A549 treated with AZD9567 at 1 μM for 4 hours (cell line): ENCODE data around the gene INKA1. TPM values are rescaled to one million over a fixed set of nuclear protein-coding genes. Genes with fewer than 3 reads are reported as not detected.

Experiments used
- total RNA-seq: library from RNA; stranded (reverse); fragments of 200-300 nt; extraction: Qiagen RNA extraction; gene quantifications from 5 replicates; pipeline ENCODE4 v1.2.3, GENCODE V29; 2022; ENCODE audit not compliant: insufficient read depth

The INKA1 gene
- total RNA-seq: 2.2 to 3.2 TPM (median 2.7 TPM) in 5 replicates

DNA sequence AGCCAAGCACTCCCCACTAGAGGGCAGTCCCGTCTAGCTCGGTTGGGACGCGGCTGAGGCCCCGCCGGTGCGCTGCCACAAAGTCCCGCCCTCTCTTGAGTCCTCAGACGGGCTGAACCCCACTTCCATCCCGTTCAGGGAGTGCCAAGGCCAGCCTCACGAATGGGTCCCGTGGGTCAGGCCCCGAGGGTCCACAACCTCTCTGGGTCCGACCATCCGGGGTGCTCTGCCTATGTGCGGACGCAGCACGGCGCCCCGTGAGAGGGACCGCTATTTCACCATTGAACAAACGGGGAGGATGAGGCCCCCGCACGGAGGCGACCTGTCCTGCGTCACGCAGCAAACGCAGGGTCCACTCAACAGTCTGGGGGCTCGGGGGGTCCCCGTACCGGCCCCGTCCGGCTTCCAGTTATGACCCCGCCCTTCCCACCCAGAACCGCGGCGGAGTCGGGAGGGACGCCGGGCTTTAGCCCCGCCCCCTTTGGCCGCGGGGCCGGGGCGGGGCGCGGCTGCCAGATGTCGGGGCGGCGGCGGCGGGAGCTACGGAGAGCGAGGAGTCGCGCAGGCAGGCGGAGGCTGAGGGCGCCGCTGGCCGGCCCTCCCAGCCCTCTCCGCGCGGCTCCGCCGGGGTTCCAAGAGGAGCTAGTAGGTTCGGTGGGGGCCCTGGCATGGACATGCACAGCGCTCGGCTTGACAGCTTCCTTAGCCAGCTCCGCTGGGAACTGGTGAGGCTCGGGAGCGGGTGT, at the start of gene INKA1:
Gene INKA1 (plus strand): TSS at position 543 of the 746 bp plus-strand sequence. CDS start 132 bp downstream, at position 675.

DNA sequence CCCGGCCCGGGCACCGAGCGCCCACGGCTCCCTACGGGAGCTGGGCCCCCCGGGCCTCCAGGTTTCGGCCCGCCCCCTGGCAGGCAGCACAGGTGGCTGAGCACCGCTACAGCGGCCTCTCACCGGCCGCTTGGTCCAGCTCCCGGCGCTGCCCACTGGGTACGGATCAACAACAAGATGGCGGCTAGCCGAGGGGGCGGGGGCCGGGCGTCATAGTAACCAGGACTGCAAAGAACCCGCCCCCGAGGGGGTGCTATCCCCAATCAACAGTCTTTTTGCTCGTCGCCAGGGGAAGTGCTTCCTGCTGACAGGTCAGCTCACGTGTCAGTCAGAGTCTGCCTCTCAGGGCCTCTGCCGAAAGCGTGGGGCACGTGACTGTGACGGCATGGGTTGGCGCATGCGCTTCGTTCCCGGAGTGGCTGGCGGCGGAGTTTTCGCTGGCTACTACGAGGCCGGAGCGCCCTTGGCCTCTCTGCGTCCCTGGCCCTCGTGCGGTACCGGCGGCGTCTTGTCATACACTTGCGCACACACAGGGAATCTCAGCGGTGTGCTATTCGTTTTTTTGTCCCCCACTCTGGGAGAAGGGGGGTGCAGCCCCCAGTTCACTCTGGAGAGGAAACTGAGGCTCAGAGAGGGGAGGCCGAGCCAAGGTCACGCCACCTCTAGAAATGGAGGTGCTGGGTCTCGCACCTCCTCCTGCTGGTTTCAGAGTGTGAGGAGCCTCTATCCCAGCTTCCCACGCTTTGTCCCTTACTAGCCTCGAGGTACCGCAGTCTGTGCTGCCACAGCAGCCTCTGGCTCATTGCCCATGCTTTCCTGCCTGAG, 16.5 kb upstream of the INKA1 start, which contains the start of gene IP6K1:
Gene IP6K1 (minus strand): TSS at position 186 of the 825 bp plus-strand sequence. CDS start 38,502 bp downstream, outside the sequence.

DNA sequence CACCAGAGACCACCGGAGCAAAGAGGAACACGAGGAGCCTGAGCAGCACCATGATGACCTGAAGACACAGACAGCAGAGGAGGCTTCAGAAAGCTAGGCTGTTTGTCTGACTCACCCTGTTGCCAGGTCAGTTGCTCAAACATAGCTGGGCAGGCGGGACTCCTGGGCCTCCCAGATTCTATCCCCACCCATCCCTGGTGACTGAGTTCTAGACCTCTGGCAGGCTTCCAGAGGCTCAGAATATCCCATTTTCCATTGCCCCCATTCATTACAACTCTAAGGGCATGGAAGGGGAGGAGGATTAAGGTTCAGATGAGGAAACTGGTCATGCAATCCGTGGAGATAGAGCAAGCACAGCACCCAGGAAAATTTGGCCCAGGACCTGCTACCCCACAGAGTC, 3.3 kb upstream of the INKA1 start, which contains the start of gene CDHR4:
Gene CDHR4 (minus strand): TSS at position 113 of the 400 bp plus-strand sequence. CDS start 61 bp downstream, at position 52.

DNA sequence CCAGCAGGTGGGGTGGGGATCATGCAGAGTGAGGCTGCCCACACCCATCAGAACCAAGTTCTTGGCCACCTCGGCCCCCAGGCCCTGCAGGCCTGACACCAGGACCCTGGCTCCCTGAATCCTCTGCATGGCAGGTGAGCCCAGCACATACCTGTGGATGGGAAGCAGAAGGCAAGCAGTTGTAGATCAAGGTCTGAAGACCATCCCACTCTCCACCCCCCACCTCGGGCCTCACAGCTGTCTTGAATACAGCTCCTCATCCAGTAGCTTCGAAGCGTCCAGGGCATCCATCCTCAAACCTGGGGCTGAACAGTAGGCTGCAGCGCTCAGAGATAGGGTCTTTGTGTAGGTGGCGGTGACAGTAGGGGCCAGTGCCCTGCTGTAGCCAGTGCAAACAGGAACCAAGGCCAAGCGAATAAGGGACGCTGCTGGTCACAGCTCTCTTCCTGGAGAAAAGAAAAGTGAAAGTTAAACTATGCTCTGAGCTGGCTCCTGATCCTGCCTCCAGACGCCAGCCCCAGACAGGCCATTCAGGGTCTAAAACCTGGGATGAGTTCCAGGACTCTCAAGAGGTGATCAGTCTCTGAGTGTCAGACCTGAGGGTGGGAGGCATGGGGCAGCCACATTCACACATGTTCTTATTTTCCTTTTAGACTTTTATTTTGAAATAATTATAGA, 10.6 kb downstream of the INKA1 start, which contains the start of gene UBA7:
Gene UBA7 (minus strand): TSS at position 457 of the 678 bp plus-strand sequence. CDS start 166 bp downstream, at position 291.

Other genes starting within 250 kb of the INKA1 start
- 0.11 to 0.23 TPM (median 0.20 TPM) in 5 replicates for gene BSN, start 248.8 kb upstream of the INKA1 start, total RNA-seq
- 49.6 to 75.0 TPM (median 68.9 TPM) in 5 replicates for gene APEH, start 128.9 kb upstream of the INKA1 start, total RNA-seq
- gene MST1, start 113.8 kb upstream of the INKA1 start, total RNA-seq: 1.8 to 3.7 TPM (median 2.2 TPM) in 5 replicates
- 11.2 to 16.2 TPM (median 14.8 TPM) in 5 replicates for gene RNF123, start 113.7 kb upstream of the INKA1 start, total RNA-seq
- 0.51 to 1.0 TPM (median 0.76 TPM) in 4 of 5 replicates, not detected in the other for gene AMIGO3, start 83.6 kb upstream of the INKA1 start, total RNA-seq
- gene GMPPB, start 79.3 kb upstream of the INKA1 start, total RNA-seq: 17.9 to 21.3 TPM (median 20.7 TPM) in 5 replicates
- gene IP6K1, start 16.7 kb upstream of the INKA1 start, total RNA-seq: 20.7 to 24.2 TPM (median 22.1 TPM) in 5 replicates
- gene CDHR4, start 3.4 kb upstream of the INKA1 start, total RNA-seq: 0.29 to 0.34 TPM (median 0.32 TPM) in 4 of 5 replicates, not detected in the other
- gene UBA7, start 10.7 kb downstream of the INKA1 start, total RNA-seq: 0.58 to 0.70 TPM (median 0.64 TPM) in 4 of 5 replicates, not detected in the other
- 14.3 to 25.2 TPM (median 15.3 TPM) in 5 replicates for gene TRAIP, start 53.3 kb downstream of the INKA1 start, total RNA-seq
- 0.17 to 0.36 TPM (median 0.23 TPM) in 4 of 5 replicates, not detected in the other for gene CAMKV, start 66.6 kb downstream of the INKA1 start, total RNA-seq
- 6.6 to 9.5 TPM (median 6.8 TPM) in 5 replicates for gene MST1R, start 100.6 kb downstream of the INKA1 start, total RNA-seq
- gene MON1A, start 126.5 kb downstream of the INKA1 start, total RNA-seq: 4.1 to 8.2 TPM (median 7.6 TPM) in 5 replicates
- 26.3 to 28.9 TPM (median 28.0 TPM) in 5 replicates for gene RBM6, start 136.9 kb downstream of the INKA1 start, total RNA-seq